ENCODE data around the gene SLC37A1.

DNA sequence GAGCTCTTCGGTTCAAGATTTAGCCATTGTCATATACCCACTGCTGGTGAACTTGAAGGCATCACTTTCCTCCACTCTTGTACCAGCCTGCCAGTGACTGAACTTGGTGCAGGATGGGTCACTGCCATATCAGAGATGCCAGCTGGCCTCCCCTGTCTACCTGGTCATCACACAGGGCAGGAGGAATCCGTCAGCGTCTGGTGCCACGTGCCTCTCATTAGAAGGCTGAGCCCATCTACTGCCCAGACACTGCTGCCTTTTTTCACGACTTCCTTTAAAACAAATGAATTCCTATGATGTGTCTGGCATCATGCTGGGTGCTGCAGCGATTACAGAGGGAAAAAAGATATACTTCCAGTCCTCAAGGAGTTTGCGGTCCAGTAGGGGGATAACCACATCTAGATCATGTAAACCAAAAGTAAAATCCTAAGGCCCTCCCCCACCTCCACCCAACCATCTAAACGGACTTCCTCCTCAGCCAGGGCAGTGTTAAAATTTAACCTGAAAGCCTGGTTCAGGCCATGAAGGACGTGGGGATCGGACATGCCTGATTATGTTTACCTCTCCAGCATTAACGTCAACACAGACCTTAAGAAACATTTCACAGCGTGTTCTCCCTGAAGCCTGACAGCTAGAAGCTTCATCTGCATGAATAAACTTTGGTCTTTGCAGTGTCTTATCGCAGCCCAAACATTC, 110.6 kb downstream of the SLC37A1 start:
- TF ChIP-seq, protein P1, sequence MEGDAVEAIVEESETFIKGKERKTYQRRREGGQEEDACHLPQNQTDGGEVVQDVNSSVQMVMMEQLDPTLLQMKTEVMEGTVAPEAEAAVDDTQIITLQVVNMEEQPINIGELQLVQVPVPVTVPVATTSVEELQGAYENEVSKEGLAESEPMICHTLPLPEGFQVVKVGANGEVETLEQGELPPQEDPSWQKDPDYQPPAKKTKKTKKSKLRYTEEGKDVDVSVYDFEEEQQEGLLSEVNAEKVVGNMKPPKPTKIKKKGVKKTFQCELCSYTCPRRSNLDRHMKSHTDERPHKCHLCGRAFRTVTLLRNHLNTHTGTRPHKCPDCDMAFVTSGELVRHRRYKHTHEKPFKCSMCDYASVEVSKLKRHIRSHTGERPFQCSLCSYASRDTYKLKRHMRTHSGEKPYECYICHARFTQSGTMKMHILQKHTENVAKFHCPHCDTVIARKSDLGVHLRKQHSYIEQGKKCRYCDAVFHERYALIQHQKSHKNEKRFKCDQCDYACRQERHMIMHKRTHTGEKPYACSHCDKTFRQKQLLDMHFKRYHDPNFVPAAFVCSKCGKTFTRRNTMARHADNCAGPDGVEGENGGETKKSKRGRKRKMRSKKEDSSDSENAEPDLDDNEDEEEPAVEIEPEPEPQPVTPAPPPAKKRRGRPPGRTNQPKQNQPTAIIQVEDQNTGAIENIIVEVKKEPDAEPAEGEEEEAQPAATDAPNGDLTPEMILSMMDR (conservative IDR thresholded peaks at IDR 0.05): no peak
- TF ChIP-seq EZH2 (IDR thresholded peaks at IDR 0.05; ENCODE audit: low read depth): no peak
